Upper lobe of left lung (tissue), 4 donors: ENCODE results near the gene RANBP2.

ENCODE experiments used
- CTCF ChIP-seq, 6 experiments: fragments of 450-650 bp in 4 of 6; fragments of 200-600 bp in 2 of 6; sonication (generic) in 2 of 6; IDR thresholded peaks; one replicate each; pipeline ENCODE4 v1.5.1; 2016 to 2019; ENCODE audit warnings: antibody characterized with exemption in 6 of 6
- POLR2A ChIP-seq, 4 donors: fragments of 450-650 bp; IDR thresholded peaks; one replicate each; pipeline ENCODE4 v1.5.1; 2016 to 2017; ENCODE audit warnings: antibody characterized with exemption in 4 of 4, mild to moderate bottlenecking in 2 of 4

GRCh38 chr2:108803045-108803736 lies 83.9 kb downstream of the RANBP2 start:
- TF ChIP-seq POLR2A (IDR thresholded peaks at IDR 0.05) (no peak), CTCF (IDR thresholded peaks at IDR 0.05) (no peak)
